Cardiac muscle cell (in vitro differentiated cells and primary cell): Measurements from ENCODE around the gene SDCBP2. TPM values are rescaled to one million over a fixed set of nuclear protein-coding genes. Genes with fewer than 3 reads are reported as not detected.
A peak's percentile ranks its signal among the peaks of the same experiment; 100 is the strongest.

Experiments used
- DNase-seq, 2 donors: peaks; one replicate each; pipeline versions ENCODE4 v3.0.0 to v3.0.0-alpha.2; 2010 to 2017; ENCODE audit warnings: low read depth in 1 of 2, low spot score in 1 of 2
- H3K27ac ChIP-seq: fragments of 200-600 bp; sonication (generic); 2 replicates; pipeline ENCODE4 v1.5.1; 2016
- H3K27me3 ChIP-seq: fragments of 200-600 bp; sonication (generic); 2 replicates; pipeline ENCODE4 v1.6.0; 2016; ENCODE audit warnings: control low read depth
- H3K36me3 ChIP-seq: fragments of 200-600 bp; sonication (generic); 2 replicates; pipeline ENCODE4 v1.5.1; 2016; ENCODE audit warnings: control low read depth
- H3K4me1 ChIP-seq: fragments of 200-600 bp; sonication (generic); 2 replicates; pipeline ENCODE4 v1.8.1; 2017; ENCODE audit warnings: low read depth, mild to moderate bottlenecking, mixed run types
- H3K4me3 ChIP-seq: fragments of 200-600 bp; sonication (generic); 2 replicates; pipeline ENCODE4 v1.5.1; 2016; ENCODE audit warnings: mild to moderate bottlenecking
- H3K9me3 ChIP-seq: fragments of 200-600 bp; sonication (generic); 2 replicates; pipeline ENCODE4 v1.5.1; 2017; ENCODE audit warnings: low read depth, mild to moderate bottlenecking, control low read depth
- polyA plus RNA-seq: library from polyadenylated mRNA; unstranded; fragments of >200 nt; fragmentation: Nextera tagmentation; extraction: Ambion mirVana; gene quantifications from 2 replicates; pipeline ENCODE4 v1.2.1, GENCODE V29; 2016
- total RNA-seq: library from RNA; depleted of rRNA; stranded (reverse); fragments of >200 nt; gene quantifications from 2 replicates; pipeline ENCODE4 v1.2.3, GENCODE V29; 2016
- TF ChIP-seq, protein P1 (sequence below): IDR thresholded peaks from 2 replicates; pipeline ENCODE4 v1.5.1; 2012; ENCODE audit warnings: low read depth, mild to moderate bottlenecking, low read length

SDCBP2 gene
- total and polyA plus RNA-seq, 2 experiments from 2014 or later: 6.2 to 8.0 TPM

- H3K27ac ChIP-seq: no peak overlapping the region
- peak in 1 of 2 donors; percentile 80 for DNase-seq
- H3K4me1 ChIP-seq: peaks cover 5% of the 10 kb centered on the region
Measured at GRCh38 chr20:1341561-1342265, 12.8 kb upstream of the SDCBP2 start.

GRCh38 chr20:1338801-1339200 is 9.9 kb upstream of the SDCBP2 start:
- H3K36me3 ChIP-seq: no peaks in the 10 kb centered on the region
- TF ChIP-seq, protein P1, sequence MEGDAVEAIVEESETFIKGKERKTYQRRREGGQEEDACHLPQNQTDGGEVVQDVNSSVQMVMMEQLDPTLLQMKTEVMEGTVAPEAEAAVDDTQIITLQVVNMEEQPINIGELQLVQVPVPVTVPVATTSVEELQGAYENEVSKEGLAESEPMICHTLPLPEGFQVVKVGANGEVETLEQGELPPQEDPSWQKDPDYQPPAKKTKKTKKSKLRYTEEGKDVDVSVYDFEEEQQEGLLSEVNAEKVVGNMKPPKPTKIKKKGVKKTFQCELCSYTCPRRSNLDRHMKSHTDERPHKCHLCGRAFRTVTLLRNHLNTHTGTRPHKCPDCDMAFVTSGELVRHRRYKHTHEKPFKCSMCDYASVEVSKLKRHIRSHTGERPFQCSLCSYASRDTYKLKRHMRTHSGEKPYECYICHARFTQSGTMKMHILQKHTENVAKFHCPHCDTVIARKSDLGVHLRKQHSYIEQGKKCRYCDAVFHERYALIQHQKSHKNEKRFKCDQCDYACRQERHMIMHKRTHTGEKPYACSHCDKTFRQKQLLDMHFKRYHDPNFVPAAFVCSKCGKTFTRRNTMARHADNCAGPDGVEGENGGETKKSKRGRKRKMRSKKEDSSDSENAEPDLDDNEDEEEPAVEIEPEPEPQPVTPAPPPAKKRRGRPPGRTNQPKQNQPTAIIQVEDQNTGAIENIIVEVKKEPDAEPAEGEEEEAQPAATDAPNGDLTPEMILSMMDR: no peak
- H3K27ac ChIP-seq: no peak overlapping the region
- no peak overlapping the region for H3K4me3 ChIP-seq
- H3K9me3 ChIP-seq: no peaks in the 10 kb centered on the region
- H3K4me1 ChIP-seq: peaks cover 5% of the 10 kb centered on the region
- no peaks in the 10 kb centered on the region for H3K27me3 ChIP-seq
- no peak for DNase-seq

More at GRCh38 chr20:1341561-1342265, 12.8 kb upstream of the SDCBP2 start:
- no peaks in the 10 kb centered on the region for H3K9me3 ChIP-seq
- H3K4me3 ChIP-seq: no peak overlapping the region
- H3K36me3 ChIP-seq: no peaks in the 10 kb centered on the region
- H3K27me3 ChIP-seq: no peaks in the 10 kb centered on the region
- TF ChIP-seq, protein P1: no peak

DNA sequence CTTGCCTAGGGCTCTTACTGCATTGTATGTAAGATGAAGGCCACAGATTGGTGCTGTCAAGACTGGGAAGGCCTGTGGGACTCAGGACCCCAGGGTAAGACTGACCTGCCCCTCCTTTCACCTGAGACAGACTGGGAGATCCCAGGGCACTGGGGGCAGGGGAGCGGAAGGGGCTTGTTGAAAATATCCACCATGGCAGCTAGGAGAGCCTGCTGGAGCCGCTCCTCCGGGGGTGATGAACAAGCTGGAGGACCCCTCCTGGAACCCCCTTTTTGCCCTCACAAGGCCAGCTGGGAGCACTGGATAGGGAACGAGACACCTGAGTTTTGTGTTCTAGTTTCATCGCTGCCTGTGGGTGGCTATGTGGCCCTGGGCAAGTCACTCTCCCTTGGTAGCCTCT is 9.2 kb upstream of the SDCBP2 start:
- TF ChIP-seq, protein P1: no peak
- DNase-seq: no peak
- Histone ChIP-seq H3K27me3 (no peaks in the 10 kb centered on the region), H3K36me3 (no peaks in the 10 kb centered on the region), H3K4me1 (peaks cover 5% of the 10 kb centered on the region), H3K4me3 (no peak overlapping the region), H3K27ac (no peak overlapping the region), H3K9me3 (no peaks in the 10 kb centered on the region)

GRCh38 chr20:1337441-1337840 is 8.5 kb upstream of the SDCBP2 start:
- H3K4me1 ChIP-seq: peaks cover 5% of the 10 kb centered on the region
- H3K9me3 ChIP-seq: no peaks in the 10 kb centered on the region
- no peak overlapping the region for H3K27ac ChIP-seq
- H3K27me3 ChIP-seq: no peaks in the 10 kb centered on the region
- H3K36me3 ChIP-seq: peaks cover 4% of the 10 kb centered on the region
- no peak for DNase-seq
- TF ChIP-seq, protein P1: no peak
- no peak overlapping the region for H3K4me3 ChIP-seq

DNA sequence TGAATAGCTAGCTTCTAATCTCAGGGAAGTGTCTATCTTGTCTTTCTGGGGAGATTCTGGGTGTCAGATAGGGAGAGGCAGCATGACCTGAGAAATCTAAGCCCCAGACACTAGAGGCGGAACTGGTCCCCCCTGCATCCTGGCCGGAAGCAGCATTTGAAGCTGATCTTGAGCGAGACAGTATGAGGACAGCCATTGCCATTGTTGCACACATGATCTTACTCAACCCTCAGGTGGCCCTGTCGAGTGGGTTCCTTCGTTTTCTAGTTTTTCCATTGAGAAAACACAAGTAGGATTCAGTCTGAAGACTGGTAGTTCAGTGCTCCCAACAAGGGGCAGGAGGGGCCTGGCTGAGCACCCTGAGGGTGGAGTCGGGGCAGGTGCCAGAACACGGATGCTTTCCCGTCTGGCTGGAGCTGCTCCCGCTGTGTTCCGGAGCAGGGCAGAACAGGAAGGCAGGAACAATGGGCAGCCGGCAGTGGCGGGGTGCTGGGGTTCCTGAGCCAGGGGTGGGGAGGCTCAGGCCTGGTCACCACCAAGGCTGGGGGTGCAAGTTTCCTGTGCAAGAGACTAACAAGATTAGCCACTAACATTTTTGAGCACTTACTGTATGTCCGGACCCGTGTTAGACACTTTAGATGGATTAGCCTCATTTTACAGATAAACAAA is 7.9 kb upstream of the SDCBP2 start:
- Histone ChIP-seq H3K9me3 (no peaks in the 10 kb centered on the region), H3K4me1 (peaks cover 5% of the 10 kb centered on the region), H3K36me3 (peaks cover 4% of the 10 kb centered on the region), H3K27ac (no peak overlapping the region), H3K27me3 (no peaks in the 10 kb centered on the region), H3K4me3 (no peak overlapping the region)
- TF ChIP-seq, protein P1: no peak
- peak in 1 of 2 donors; percentile 68 for DNase-seq
